ENCODE data around the gene ELMO2.

The ELMO2 gene

DNA sequence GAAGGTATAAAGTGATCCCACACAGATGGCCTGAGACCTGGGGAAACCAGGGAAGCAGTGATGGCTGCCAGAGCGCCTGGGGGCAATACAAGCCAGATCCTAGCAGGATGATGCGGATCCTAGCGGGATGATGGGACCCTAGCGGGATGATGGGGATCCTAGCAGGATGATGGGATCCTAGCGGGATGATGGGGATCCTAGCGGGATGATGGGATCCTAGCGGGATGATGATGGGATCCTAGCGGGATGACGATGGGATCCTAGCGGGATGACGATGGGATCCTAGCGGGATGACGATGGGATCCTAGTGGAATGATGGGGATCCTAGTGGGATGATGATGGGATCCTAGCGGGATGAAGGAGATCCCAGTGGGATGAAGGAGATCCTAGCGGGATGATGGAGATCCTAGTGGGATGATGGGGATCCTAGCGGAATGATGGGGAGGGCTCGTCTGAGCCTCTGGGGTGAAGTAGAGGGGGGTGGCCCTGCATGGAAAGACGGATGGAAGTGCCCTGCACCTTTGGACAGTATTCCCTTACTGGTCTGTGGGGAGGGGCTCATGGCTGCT, 54.0 kb downstream of the ELMO2 start:
- DNase-seq (ENCODE audit: low read depth) = no peak

DNA sequence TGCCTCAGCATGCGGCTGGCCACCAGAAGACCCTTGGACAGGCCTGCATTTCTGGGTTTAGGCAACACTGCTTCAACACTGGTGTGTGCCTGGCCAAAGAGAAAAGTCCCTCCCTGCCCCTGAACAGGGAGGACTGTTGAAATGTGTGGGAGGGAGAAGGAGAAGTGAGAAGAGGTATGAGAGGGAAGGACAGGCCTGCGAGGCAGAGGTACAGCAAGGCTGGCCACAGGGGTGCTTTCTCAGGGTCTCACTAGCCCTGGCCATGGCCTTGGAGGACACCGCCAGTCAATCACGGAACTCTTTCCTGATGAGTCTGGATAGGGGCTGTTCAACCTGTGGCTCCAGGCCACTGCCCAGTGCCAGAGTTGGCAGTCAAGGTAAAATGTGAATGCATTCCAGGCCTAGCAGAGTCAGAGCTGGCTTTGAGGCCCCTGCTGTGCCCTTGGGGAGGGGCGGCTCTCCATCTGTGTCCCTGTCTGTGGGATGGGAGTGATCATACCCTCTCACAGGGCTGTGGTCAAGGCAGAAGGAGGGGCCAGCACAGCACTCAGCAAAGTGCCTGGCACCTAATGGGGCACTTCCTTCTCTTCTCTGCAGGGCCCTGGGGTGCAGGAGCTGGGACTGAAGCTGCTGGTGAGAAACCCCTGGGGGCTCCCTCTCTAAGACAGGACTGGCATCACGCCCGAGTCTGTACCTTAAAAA, 54.9 kb downstream of the ELMO2 start:
- no peak for DNase-seq (ENCODE audit: low read depth)

DNA sequence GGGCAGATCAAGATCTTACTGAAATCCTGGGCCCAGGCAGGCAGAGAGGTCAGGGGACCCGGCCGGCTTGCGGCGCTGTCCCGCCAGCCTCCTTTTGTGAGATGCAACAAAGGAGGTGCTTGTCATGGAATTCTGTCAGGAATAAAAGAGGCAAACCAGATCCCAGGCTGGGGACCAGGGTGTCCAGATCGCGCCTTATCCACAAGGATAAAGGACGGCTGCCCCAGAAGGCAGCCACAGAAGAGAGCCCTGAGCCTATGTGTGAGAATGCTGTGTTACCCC, 55.5 kb downstream of the ELMO2 start:
- no peak for DNase-seq (ENCODE audit: low read depth)

DNA sequence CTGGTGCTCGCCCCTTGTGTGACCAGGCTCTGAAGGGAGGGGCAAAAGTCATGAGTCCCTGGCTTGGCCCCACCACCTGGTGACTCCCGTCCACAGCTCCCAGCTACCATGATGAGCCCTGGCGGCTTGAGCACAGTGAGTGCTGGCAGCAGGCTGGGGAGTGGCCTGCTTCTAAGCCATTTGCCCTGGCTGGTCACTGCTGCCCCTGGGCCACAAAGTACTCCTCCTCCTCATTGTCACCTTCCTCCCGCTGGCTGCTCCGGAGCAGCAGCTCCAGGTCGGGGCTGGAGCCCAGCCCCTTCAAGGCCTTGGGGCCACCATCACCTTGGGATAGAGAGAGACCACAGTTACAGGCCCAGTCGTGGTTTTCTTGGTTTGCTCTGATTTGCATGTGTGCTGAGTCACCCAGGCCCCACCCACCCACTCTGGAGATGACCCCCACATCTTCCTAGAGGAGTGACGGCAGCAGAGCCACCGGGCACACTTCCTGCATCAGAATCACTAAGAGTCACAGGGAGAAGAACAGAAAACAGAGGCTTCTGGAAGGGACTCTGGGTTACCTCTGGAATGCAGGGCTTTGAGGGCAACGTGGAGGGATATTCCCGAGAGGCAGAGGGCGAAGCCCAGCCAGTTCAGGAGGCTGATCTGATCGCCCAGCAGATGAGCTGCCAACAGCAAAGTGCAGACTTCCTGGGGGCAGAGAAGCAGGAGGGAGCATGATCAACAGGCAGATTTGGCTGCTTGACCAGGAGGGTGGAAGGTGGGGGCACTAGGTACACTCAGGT, 56.0 kb downstream of the ELMO2 start:
- DNase-seq (ENCODE audit: low read depth) = no peak

DNA sequence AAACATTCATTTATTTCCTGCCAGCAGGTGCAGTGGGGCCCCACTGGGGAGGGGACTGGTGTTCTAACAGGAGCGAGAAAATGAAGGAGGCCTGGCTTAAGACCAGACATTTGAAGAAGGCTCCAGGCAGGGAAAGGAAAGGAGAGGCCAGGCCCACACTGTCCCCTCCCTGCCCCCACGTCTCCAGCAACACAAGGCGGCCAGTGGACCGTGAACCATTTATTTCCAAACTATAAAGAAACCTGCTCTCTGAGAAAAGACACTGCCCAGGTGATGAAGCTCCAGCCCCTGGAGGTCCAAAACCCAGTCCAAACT, 56.7 kb downstream of the ELMO2 start:
- no peak for DNase-seq (ENCODE audit: low read depth)

DNA sequence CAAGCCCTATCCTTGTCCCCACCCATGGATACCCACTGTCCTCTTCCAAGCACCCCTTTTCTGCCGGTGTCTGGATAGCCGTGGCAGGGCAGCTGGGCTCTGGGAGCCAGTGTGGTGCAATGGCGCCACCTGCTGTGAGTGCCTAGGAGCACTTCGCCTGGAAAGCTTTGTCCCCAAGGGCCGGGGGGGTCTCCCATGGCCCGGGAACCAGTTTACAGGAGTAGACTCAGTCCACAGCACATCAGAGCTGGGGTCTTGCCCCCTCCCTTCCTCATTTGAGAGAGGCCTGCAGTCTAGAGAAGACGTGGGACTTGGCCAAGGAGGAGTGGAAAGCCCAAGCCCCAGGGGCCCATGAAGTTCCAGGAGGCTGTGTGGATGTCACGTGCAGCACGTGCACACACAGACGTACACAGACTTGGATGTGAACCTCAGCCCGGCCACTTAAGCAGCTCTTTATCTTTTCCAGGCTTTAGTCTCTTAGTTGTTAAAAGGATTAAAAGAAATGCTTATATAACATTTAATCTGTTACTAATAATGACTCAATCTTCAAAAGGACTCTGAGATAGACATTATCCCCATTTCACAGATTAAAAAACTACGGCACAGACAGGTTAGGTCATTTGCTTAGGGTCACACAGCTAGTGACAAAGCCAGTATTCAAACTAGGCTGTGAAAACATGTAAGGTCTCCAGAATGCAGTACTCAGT, 57.2 kb downstream of the ELMO2 start:
- DNase-seq (ENCODE audit: low read depth) = peak; percentile 36

DNA sequence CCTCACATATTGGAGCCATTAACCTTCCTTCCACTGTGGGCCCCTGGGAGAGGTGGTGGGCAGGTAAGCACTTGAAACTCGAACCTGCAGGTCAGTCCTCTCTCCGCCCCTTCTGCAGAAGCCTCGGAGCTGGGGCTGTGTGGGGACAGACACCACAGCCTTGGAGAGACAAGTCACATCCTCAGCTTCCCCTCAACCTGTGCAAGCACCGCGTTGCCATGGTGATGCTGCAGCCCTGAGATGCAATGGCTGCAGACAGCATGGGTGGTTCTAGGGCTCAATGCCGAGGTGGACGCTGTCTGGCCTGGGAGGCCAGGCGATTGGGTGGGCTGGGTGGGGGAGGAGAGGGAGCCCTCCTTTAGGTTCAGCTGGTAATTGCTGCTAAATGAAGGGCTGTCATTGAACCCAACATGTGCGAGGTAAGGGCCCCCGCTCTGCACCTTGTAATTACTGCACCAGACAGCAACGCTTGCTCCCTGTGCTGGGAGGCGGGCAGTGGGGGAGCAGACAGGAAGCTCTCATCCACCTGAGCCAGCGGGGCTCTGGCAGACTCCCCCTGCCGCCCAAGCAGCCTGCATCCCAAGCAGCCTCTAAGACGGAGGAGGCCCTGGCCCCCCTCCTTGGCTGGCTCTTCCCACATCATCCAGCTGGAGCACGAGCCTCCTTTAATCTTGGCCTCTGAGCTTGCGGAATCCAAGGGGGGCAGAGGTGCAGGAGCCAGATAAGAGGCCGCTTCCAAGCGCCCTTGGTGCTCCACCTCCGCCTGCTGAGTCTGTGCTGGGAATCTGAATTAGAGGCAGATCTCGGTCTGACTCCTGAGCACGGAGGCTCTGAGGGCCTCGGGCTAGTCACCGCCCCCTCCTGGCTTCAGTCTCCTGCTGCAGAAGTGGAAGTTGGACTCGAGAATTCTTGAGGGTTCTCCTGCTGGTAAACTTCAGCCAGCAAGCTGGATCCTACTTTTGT, 58.3 kb downstream of the ELMO2 start:
- no peak for DNase-seq (ENCODE audit: low read depth)

DNA sequence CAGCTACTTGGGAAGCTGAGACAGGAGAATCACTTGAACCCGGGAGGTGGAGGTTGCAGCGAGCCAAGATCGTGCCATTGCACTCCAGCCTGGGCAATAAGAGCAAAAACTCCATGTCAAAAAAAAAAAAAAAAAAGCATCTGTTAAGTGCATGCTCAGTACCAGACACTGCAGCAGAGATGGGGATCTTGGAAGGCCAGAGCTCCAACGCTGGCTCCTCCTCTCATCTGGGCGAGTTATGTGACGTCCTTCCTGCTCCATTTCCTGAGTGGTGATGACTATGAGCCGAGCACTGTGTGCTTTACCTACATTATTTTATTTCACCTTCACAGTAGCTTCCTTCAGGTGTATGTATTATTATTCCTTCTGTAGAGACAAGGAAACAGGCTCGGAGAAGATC, 59.6 kb downstream of the ELMO2 start:
- no peak for DNase-seq (ENCODE audit: low read depth)

DNA sequence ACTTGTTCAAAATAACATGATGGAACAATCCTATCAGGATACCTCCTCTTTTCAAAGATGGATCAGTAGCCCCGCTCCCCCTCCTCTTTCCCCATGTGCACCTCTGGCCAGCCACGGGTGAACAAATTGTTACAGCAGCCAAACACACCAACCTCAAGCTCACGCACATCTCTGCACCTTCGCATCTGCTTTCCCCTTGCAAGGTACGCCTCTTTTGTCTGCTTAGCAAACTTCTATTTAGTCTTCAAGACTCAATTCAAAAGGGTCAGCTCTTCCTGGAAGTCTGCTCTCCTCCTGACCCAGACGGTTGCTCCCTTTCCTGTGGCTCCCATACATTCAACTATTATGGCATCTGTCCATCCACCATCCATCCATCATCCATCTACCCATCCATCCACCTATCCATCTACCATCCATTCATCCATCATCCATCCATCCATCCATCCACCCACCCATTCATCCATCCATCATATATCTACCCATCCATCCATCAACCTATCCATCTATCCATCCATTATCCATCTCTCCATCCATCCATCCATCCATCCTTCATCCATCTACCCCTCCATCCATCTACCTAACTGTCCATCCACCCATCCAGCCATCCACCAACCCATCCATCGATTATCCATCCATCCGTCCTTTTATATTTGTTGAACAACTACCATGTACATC, 61.8 kb downstream of the ELMO2 start:
- DNase-seq (ENCODE audit: low read depth) = no peak

DNA sequence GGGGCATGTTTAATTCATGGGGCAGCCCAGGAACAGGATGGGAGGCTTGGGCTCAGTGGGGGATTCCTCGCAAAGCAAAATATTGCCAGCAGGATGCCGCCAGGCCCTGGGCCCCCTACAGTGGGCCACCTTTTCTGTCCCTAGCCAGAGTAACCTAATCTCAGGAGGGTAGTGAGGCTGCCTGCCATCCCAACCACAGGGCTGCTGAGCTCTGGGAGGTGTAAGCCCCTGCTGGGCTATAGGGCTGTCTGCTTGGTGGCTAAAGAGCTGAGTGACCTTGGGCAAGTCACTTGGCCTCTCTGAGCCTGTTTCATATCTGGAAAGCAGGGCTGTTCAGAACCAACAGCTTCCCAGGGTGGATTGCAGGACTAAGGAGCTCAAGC, 62.4 kb downstream of the ELMO2 start:
- no peak for DNase-seq (ENCODE audit: low read depth)

DNA sequence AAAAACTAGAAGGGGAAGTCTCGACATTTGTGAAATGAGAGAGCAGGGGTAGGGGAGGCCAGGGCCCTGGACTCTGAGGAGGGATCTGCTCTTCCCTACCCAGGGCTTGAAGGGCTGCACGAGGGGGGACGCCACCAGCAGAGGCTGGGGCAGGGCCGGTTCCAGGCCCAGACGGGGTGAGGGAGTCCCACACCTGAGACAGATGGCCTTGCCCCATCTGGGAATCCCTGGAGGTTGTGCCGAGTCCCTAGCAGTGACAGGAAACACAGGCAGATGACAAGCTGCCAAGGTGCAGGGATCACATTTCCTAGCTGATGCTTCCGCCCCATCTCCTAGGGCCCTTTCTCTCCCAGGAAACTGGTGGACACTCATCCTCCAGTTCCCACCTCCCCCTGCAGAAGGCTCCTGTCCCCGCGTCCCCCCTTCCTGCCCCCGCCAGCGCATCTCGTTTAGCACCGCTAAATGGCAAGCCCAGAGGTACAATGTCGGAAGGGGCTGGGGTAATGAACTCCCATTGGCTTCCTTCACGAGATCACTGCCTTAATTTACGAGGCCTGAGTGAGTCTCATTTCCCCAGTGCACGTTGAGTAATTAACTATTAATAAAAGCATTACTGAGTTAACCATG, 63.0 kb downstream of the ELMO2 start:
- no peak for DNase-seq (ENCODE audit: low read depth)

DNA sequence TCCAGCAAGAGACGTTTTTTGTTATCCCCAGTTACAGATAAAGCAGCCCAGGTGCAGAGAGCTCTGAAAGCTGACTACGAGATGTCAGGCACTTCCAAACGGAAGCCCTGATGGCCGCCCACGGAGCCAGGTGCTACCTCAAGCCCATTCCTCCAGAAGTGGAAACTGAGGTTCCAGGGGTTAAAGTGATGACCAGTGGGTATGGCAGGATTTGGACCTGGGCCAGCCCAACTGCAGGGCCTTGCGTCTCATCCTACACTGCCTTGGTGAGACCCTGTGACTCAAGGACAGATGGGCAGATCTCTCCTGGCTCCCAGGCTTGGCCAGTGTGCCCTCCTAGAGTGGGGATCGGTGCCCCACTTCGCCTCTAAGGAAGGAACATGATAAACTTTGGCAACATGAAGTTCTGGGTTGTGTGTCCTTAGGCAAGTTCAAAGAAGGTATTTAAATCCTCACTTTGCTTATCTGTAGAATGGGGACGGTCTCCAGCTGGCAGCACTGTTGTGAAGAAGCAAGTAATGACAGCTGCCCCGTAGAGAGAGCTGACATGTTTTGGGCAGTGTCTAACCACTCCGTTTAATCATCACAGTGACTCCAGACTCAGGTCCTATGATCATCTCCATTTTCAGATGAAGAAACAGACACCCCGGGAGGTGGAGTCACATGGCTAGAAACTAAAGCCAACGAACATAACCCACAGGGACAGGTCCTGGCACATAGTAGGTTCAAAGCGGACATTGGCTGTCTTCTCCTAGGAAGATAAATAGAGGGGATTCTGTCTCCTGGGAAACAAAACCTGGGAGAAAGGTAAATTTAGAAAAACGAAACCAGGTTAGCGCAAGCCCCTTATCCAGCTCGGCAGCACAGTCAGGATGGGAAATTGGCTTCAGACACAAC, 63.7 kb downstream of the ELMO2 start:
- no peak for DNase-seq (ENCODE audit: low read depth)

DNA sequence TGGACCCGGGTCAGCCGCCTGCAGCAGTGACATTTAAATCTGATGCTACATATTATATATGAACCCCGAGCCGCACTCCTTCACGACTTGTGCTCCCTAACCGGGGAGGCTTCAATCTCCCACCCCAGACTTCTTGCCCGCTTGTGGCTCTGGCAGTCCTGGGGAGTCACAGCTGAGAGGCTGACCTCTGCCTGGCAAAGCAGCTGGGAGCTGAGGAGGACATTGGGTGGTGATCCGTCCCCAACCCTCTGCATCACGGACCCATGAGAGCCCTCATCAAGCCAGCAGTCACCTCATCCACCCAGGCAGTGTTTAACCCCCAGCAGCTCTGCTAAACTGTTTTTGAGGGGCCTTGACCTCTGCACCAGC, 64.4 kb downstream of the ELMO2 start:
- DNase-seq (ENCODE audit: low read depth) = no peak

DNA sequence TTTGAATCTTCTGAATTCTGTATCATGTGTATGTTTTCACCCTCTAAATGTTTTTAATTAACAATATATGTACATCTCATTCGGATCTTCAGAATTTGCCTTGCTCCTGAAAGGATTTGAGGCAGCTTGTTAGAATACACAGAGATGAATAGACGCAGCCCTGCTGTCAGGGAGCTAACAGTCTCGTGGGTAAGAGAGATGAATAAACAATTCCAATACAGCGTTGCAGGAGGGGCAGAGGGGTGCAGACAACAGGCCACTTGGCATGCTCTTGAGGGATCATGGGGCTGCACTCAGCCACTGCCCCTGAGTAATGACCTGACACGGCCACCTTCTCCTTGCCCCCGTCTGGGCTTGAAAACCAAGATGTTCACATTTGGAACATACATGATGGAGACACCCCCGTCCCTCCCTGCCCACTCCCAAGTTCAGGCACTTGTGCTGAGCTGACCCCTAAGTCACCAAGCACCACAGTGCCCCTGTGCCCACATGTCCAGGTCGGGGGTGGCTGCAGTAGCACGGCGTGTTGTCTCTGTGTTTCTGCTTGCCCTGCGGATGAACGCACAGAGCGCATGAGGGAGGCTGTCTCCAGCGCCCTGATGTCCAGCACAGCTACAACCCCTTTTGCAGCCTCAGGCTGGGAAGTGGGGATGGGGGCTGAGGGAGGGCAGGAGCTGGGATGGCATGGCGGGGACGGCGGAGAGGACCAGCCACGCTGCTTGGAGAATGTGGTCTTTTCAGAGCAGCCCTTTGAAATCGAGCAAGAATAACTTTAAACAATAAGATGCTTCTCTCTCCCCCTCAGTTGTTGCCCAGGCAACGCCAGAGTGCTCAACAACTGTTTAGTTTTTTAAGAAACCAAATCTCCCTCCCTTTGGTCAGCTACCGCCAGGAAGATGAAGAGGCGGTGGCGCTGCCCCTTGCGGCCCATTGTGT, 65.1 kb downstream of the ELMO2 start:
- DNase-seq (ENCODE audit: low read depth) = no peak

DNA sequence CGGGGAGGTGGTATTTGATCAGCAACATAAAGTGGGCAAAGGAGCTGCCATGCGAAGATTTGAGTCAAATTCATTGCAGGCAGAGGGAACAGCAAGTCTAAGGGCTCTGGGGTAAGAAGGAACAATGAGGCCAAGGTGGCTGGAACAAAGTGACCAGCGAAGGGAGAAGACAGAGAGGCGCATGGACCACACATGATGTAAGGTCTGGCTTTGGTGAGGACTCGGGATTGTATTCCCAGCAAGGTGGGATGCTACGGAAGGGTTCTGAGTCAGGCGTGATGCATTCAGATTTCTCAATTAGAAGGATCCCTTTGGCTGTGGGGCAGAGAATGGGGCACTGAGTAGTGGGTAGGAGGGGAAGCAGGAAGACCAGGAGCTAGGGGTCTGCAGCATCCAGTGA, 67.4 kb downstream of the ELMO2 start:
- DNase-seq (ENCODE audit: low read depth) = no peak

DNA sequence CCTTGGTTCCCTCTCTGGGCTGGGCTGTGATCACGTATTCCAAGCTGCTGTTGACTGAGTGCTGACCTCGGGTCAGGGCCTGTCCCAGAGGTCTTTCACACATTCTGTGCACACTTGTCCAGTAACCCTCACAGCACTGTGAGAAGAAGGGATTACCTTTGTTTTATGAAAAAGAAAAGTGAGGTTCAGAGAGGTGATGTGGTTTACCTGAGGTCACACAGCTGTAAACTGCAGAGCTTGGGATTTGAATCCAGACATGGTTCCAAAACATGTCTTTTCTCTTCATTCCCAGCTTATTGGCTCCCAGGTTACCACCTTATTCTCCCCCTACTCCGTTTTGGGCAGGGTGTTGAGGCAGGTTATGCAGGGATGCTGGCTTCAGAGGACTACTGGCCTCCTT, 69.7 kb downstream of the ELMO2 start:
- DNase-seq (ENCODE audit: low read depth) = no peak

DNA sequence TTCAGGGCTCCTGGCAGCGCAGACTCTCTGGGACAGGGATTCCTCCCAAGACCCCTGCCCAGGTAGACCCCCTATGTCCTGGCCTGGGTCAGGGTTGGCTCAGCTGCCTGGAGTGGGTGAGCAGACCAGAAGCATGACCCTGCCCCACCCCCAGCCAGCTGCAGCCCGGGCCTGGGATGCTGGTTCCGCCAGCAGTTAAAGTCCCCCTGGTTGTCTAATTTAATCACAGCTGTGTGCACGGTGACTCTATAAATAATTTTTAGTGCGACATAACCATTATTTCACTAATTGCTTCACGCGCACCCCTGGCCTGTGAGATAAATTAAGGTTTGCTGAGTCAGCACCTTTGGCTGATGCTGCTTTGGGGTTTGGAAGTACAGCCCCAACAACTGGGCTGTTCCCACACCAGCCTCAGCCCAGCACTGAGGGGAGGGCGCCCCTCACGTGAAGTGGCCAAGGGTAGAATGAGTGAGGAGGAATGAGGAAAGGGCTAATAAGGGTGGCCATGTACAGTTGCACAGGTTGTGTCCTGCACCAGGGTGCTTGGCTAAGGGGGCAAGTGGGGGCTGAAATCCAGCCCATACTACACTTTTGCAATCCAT, 72.0 kb downstream of the ELMO2 start:
- DNase-seq (ENCODE audit: low read depth) = no peak
